Measurements from ENCODE around the gene ANXA3.

Gene ANXA3

GRCh38 chr4:78622253-78622979 is 70.8 kb downstream of the ANXA3 start:
- no peaks in the 10 kb centered on the region for H3K9me3 Mint-ChIP-seq
- no peaks in the 10 kb centered on the region for H3K27me3 Mint-ChIP-seq (ENCODE audit: low read depth)
- no peaks in the 10 kb centered on the region for H3K36me3 Mint-ChIP-seq (ENCODE audit: low read depth)
- no peak overlapping the region for H3K4me3 Mint-ChIP-seq
- H3K27ac Mint-ChIP-seq: no peak overlapping the region
- peaks cover 16% of the 10 kb centered on the region for H3K4me1 Mint-ChIP-seq
- no peak for TF ChIP-seq CTCF (IDR thresholded peaks at IDR 0.05; ENCODE audit: unreplicated experiment in 3 of 3)

- TF ChIP-seq CTCF (IDR thresholded peaks at IDR 0.05; ENCODE audit: unreplicated experiment in 3 of 3): no peak
- Mint-ChIP-seq H3K9me3 (no peaks in the 10 kb centered on the region), H3K27ac (no peak overlapping the region)
These were observed 72.5 kb downstream of the ANXA3 start for GRCh38 chr4:78624048-78624447.

GRCh38 chr4:78625073-78625472 is 73.5 kb downstream of the ANXA3 start:
- H3K4me1 Mint-ChIP-seq: peaks cover 21% of the 10 kb centered on the region
- TF ChIP-seq CTCF (IDR thresholded peaks at IDR 0.05; ENCODE audit: unreplicated experiment in 3 of 3): no peak
- H3K36me3 Mint-ChIP-seq (ENCODE audit: low read depth): no peaks in the 10 kb centered on the region
- peak overlapping the region in 1 of 3 experiments; percentile 8 for H3K27ac Mint-ChIP-seq
- H3K27me3 Mint-ChIP-seq (ENCODE audit: low read depth): no peaks in the 10 kb centered on the region
- no peaks in the 10 kb centered on the region for H3K9me3 Mint-ChIP-seq
- H3K4me3 Mint-ChIP-seq: no peak overlapping the region

More at GRCh38 chr4:78624048-78624447, 72.5 kb downstream of the ANXA3 start:
- Mint-ChIP-seq H3K4me3 (no peak overlapping the region), H3K36me3 (ENCODE audit: low read depth) (no peaks in the 10 kb centered on the region), H3K4me1 (peaks cover 18% of the 10 kb centered on the region), H3K27me3 (ENCODE audit: low read depth) (no peaks in the 10 kb centered on the region)

GRCh38 chr4:78627046-78627965 is 75.7 kb downstream of the ANXA3 start:
- TF ChIP-seq CTCF (IDR thresholded peaks at IDR 0.05; ENCODE audit: unreplicated experiment in 3 of 3): no peak
- Mint-ChIP-seq H3K27me3 (ENCODE audit: low read depth) (no peaks in the 10 kb centered on the region), H3K27ac (peak overlapping the region in 2 of 3 experiments; percentile 43 to 54), H3K4me1 (peaks cover 7% of the 10 kb centered on the region), H3K4me3 (no peak overlapping the region), H3K36me3 (ENCODE audit: low read depth) (no peaks in the 10 kb centered on the region), H3K9me3 (no peaks in the 10 kb centered on the region)

GRCh38 chr4:78627966-78628678 is 76.6 kb downstream of the ANXA3 start:
- Mint-ChIP-seq H3K27me3 (ENCODE audit: low read depth) (no peaks in the 10 kb centered on the region), H3K27ac (peak overlapping the region in 1 of 3 experiments; percentile 86), H3K4me3 (no peak overlapping the region), H3K9me3 (no peaks in the 10 kb centered on the region), H3K36me3 (ENCODE audit: low read depth) (no peaks in the 10 kb centered on the region), H3K4me1 (peaks cover 6% of the 10 kb centered on the region)
- TF ChIP-seq CTCF (IDR thresholded peaks at IDR 0.05; ENCODE audit: unreplicated experiment in 3 of 3): no peak

Data from nephron (organoid).